Esophagus mucosa (tissue), 1 donor: Measurements from ENCODE around the gene CBLB. TPM values are rescaled to one million over a fixed set of nuclear protein-coding genes. Genes with fewer than 3 reads are reported as not detected.

Experiments
- ATAC-seq: fragments of 200-7000 bp; cut with Tn5 transposase; one replicate; pipeline ENCODE4 v1.9.1; 2020
- total RNA-seq: library from RNA; stranded (reverse); gene quantifications from one replicate; pipeline ENCODE4 v1.2.4, GENCODE V29; 2023
- donor health status: DM: yes; HTN: yes; CAD: no.

The CBLB gene
- total RNA-seq, 1 donor from 2014 or later, result 11.0 TPM

- no peak for ATAC-seq
Measured at GRCh38 chr3:105869861-105870755, 1.3 kb upstream of the CBLB start.

- ATAC-seq, result no peak
Measured at GRCh38 chr3:105869531-105869833, 670 bp upstream of the CBLB start.

GRCh38 chr3:105868431-105868741, 426 bp downstream of the CBLB start:
- ATAC-seq, result peak; percentile 28

GRCh38 chr3:105867712-105868430, 941 bp downstream of the CBLB start:
- no peak for ATAC-seq

GRCh38 chr3:105866656-105867653, 1.9 kb downstream of the CBLB start:
- no peak for ATAC-seq

- no peak for ATAC-seq
Measured at GRCh38 chr3:105865867-105866350, 2.9 kb downstream of the CBLB start.

GRCh38 chr3:105865016-105865623, 3.7 kb downstream of the CBLB start:
- ATAC-seq, result no peak

GRCh38 chr3:105864212-105864611, 4.6 kb downstream of the CBLB start:
- ATAC-seq, result no peak

- no peak for ATAC-seq
Measured at GRCh38 chr3:105863608-105864007, 5.2 kb downstream of the CBLB start.

GRCh38 chr3:105862217-105862616, 6.6 kb downstream of the CBLB start:
- no peak for ATAC-seq

- ATAC-seq, result no peak
Measured at GRCh38 chr3:105860641-105861040, 8.2 kb downstream of the CBLB start.

- no peak for ATAC-seq
Measured at GRCh38 chr3:105858017-105858416, 10.8 kb downstream of the CBLB start.

GRCh38 chr3:105857601-105858000, 11.2 kb downstream of the CBLB start:
- ATAC-seq, result no peak

GRCh38 chr3:105856605-105857004, 12.2 kb downstream of the CBLB start:
- ATAC-seq, result no peak

- ATAC-seq, result peak; percentile 59
Measured at GRCh38 chr3:105853801-105854432, 14.9 kb downstream of the CBLB start.

- ATAC-seq, result no peak
Measured at GRCh38 chr3:105851582-105851981, 17.2 kb downstream of the CBLB start.

- ATAC-seq, result no peak
Measured at GRCh38 chr3:105851176-105851575, 17.6 kb downstream of the CBLB start.

- no peak for ATAC-seq
Measured at GRCh38 chr3:105850593-105850992, 18.2 kb downstream of the CBLB start.

GRCh38 chr3:105848821-105849220, 20.0 kb downstream of the CBLB start:
- no peak for ATAC-seq

- no peak for ATAC-seq
Measured at GRCh38 chr3:105847865-105848264, 20.9 kb downstream of the CBLB start.

- ATAC-seq, result no peak
Measured at GRCh38 chr3:105847452-105847851, 21.4 kb downstream of the CBLB start.

GRCh38 chr3:105846809-105847208, 22.0 kb downstream of the CBLB start:
- ATAC-seq, result no peak
